PC-9 (cell line): ENCODE results near the gene NEK7.

ENCODE experiments used
- EZH2 ChIP-seq: fragments of 200-600 bp; sonication (generic); IDR thresholded peaks from 2 replicates; pipeline ENCODE4 v1.8.0; 2017; ENCODE audit warnings: antibody characterized with exemption, low read depth
- TF ChIP-seq, protein P1 (sequence below): fragments of 200-600 bp; sonication (generic); conservative IDR thresholded peaks from 2 replicates; pipeline ENCODE4 v1.6.1; 2017; ENCODE audit warnings: mixed run types, antibody characterized with exemption, mild to moderate bottlenecking, moderate library complexity

DNA sequence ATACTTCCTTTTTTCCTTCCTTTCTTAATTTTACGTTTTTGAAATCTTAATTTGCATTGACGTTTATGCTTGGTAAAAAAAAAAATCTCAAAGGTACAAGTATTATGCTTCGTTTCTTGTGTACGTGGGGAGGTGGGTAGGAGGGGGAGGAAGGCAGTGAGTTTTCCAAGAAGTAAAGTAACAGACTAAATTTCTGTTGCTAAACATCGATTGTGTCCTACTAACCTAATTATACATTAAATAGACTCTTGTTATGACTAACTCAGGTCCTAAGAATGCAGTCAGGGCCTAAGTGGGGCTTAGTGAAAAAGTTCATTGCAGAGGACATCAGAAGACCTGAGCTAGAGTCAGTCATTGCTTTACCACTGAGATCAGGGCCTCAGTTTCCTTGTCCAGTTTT, 17.5 kb downstream of the NEK7 start:
- TF ChIP-seq, protein P1, sequence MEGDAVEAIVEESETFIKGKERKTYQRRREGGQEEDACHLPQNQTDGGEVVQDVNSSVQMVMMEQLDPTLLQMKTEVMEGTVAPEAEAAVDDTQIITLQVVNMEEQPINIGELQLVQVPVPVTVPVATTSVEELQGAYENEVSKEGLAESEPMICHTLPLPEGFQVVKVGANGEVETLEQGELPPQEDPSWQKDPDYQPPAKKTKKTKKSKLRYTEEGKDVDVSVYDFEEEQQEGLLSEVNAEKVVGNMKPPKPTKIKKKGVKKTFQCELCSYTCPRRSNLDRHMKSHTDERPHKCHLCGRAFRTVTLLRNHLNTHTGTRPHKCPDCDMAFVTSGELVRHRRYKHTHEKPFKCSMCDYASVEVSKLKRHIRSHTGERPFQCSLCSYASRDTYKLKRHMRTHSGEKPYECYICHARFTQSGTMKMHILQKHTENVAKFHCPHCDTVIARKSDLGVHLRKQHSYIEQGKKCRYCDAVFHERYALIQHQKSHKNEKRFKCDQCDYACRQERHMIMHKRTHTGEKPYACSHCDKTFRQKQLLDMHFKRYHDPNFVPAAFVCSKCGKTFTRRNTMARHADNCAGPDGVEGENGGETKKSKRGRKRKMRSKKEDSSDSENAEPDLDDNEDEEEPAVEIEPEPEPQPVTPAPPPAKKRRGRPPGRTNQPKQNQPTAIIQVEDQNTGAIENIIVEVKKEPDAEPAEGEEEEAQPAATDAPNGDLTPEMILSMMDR: no peak
- TF ChIP-seq EZH2: no peak
